Body of pancreas (tissue), 4 donors: ENCODE data around the gene CFAP61. TPM values are rescaled to one million over a fixed set of nuclear protein-coding genes. Genes with fewer than 3 reads are reported as not detected.
A peak's percentile ranks its signal among the peaks of the same experiment; 100 is the strongest.

Experiments used
- ATAC-seq: fragments of 150-250 bp; one replicate; pipeline ENCODE4 v1.9.1; 2016
- DNase-seq, 4 donors: peaks; one replicate each; pipeline ENCODE4 v3.0.0-alpha.2; 2019
- H3K27ac ChIP-seq, 4 donors: fragments of 200-600 bp; sonication (generic); 1 replicate in 3 of 4; 2 replicates in 1 of 4; pipeline versions ENCODE4 v1.5.1 to v1.6.1; 2016 to 2019; ENCODE audit warnings: mild to moderate bottlenecking in 1 of 4, mixed read lengths in 1 of 4, moderate library complexity in 1 of 4
- H3K27me3 ChIP-seq, 2 donors: fragments of 200-600 bp; sonication (generic); one replicate each; pipeline ENCODE4 v1.6.0; 2016; ENCODE audit warnings: mild to moderate bottlenecking in 1 of 2
- H3K36me3 ChIP-seq, 2 donors: fragments of 200-600 bp; sonication (generic); replicated peaks in 1 of 2; 2 replicates each; pipeline ENCODE4 v1.5.1; 2016; ENCODE audit warnings: low read depth in 2 of 2; ENCODE audit not compliant: insufficient read depth in 1 of 2
- H3K4me1 ChIP-seq: fragments of 200-600 bp; sonication (generic); one replicate; pipeline ENCODE4 v1.6.0; 2016
- H3K4me3 ChIP-seq, 2 donors: fragments of 200-600 bp; sonication (generic); 1 replicate in 1 of 2; 2 replicates in 1 of 2; pipeline ENCODE4 v1.5.1; 2016 to 2019
- H3K9me3 ChIP-seq, 3 donors: fragments of 200-600 bp; sonication (generic); 1 replicate in 2 of 3; 2 replicates in 1 of 3; pipeline ENCODE4 v1.5.1; 2016
- POLR2A ChIP-seq, 3 donors: fragments of 450-650 bp; IDR thresholded peaks; one replicate each; pipeline ENCODE4 v1.6.1; 2016; ENCODE audit warnings: antibody characterized with exemption in 3 of 3, mild to moderate bottlenecking in 2 of 3
- WGBS, 2 donors: methylation state at CpG; one replicate each; pipeline ENCODE4 v1.1.5; 2017; 5-methylcytosine and 5-hydroxymethylcytosine counted together
- intact Hi-C: fragments of 100-400 bp; cut with DNase I; formaldehyde crosslinking; loops from one replicate; pipeline ENCODE4 v1.15.1; 2023
- total RNA-seq, 2 donors: library from RNA; depleted of rRNA; stranded (reverse); fragments of >200 nt; gene quantifications; one replicate each; pipeline ENCODE4 v1.1.0, GENCODE V29; 2016
- TF ChIP-seq, protein P1 (sequence below), 7 experiments: fragments of 450-650 bp in 4 of 7; fragments of 200-600 bp in 3 of 7; sonication (generic) in 3 of 7; IDR thresholded peaks; one replicate each; pipeline ENCODE4 v1.5.1; 2016 to 2019; ENCODE audit warnings: antibody characterized with exemption in 7 of 7

The CFAP61 gene
- total RNA-seq, 2 donors from 2014 or later: 0.52 TPM; not detected in 1

DNA sequence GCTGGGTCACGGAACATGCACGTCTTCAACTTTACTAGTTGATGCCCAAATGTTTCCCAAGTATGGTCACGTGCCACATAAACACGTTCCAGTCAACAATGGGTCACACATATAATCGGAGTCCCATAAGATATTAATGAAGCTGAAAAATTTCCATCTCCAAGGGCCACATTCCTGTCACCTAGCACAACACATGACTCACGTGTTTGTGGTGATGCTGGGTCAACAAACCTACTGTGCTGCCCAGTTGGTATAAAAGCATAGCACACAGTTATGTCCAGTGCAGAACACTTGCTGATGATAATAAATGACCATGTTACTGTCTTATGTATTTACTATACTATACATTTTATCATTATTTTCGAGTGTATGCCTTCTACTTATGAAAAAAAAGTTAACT is 247.6 kb downstream of the CFAP61 start:
- intact Hi-C loops: no loop called here
- H3K36me3 ChIP-seq: no peaks in the 10 kb centered on the region
- no peaks in the 10 kb centered on the region for H3K4me1 ChIP-seq

DNA sequence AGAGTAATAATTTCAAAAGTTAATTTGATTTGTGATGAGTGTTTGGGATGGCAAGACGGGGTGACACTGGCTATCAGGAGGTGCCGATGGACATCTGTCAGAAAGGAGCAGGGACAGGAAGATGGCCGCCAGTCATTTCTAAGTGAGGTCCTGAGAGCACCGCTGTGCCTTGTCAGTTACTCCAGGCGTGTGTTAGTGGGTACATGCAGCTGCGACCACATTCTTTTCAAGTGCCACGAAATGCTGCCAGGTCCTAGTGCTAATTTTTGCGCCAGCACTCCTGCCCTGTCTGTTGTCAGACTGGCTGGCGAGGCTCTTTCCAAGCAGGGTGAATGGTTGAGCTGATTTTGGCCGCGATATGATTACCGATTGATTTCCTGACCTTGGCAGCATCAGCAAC is 251.0 kb downstream of the CFAP61 start:
- Histone ChIP-seq H3K27ac (no peak overlapping the region), H3K36me3 (no peaks in the 10 kb centered on the region), H3K4me1 (no peaks in the 10 kb centered on the region), H3K4me3 (no peak overlapping the region), H3K27me3 (no peaks in the 10 kb centered on the region), H3K9me3 (no peaks in the 10 kb centered on the region)
- DNase-seq: no peak
- WGBS, 2 donors: 81 to 84% methylated on average over 12 of the region's 12 CpGs
- TF ChIP-seq POLR2A (IDR thresholded peaks at IDR 0.05): no peak
- TF ChIP-seq, protein P1, sequence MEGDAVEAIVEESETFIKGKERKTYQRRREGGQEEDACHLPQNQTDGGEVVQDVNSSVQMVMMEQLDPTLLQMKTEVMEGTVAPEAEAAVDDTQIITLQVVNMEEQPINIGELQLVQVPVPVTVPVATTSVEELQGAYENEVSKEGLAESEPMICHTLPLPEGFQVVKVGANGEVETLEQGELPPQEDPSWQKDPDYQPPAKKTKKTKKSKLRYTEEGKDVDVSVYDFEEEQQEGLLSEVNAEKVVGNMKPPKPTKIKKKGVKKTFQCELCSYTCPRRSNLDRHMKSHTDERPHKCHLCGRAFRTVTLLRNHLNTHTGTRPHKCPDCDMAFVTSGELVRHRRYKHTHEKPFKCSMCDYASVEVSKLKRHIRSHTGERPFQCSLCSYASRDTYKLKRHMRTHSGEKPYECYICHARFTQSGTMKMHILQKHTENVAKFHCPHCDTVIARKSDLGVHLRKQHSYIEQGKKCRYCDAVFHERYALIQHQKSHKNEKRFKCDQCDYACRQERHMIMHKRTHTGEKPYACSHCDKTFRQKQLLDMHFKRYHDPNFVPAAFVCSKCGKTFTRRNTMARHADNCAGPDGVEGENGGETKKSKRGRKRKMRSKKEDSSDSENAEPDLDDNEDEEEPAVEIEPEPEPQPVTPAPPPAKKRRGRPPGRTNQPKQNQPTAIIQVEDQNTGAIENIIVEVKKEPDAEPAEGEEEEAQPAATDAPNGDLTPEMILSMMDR (IDR thresholded peaks at IDR 0.05): no peak
- intact Hi-C loops: no loop called here
- no peak for ATAC-seq

More for the DNA sequence above, 247.6 kb downstream of the CFAP61 start:
- H3K9me3 ChIP-seq: no peaks in the 10 kb centered on the region
- DNase-seq (no peak), ATAC-seq (no peak)
- H3K4me3 ChIP-seq: no peak overlapping the region
- H3K27ac ChIP-seq: no peak overlapping the region
- 62 to 68% methylated on average over 7 of the region's 7 CpGs for WGBS, 2 donors
- TF ChIP-seq, protein P1 (IDR thresholded peaks at IDR 0.05): no peak
- no peak for TF ChIP-seq POLR2A (IDR thresholded peaks at IDR 0.05)
- no peaks in the 10 kb centered on the region for H3K27me3 ChIP-seq

DNA sequence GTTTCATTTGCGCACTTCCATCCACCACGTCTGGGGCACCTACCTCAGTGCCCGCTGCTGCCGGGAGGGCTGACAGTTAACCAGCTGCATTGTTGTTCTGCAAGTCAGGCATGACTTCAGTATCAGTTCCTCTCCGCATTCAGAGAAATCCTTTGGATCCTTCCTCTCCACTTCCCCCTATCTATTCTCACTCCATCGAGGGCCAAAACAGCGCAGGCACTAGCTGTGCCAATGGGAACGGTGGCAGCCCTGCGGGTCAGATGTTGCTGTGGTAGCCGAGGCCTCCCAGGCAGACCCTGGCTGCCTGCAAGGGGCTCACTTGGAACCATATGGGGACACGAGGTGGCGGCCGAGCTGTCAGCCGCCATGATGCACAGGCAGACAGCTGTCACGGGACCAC is 251.4 kb downstream of the CFAP61 start:
- Histone ChIP-seq H3K9me3 (no peaks in the 10 kb centered on the region), H3K36me3 (no peaks in the 10 kb centered on the region), H3K4me3 (no peak overlapping the region), H3K27me3 (no peaks in the 10 kb centered on the region), H3K27ac (no peak overlapping the region), H3K4me1 (no peaks in the 10 kb centered on the region)
- intact Hi-C loops: no loop called here
- 84 to 88% methylated on average over 15 of the region's 15 CpGs for WGBS, 2 donors
- no peak for ATAC-seq
- peak in 1 of 4 donors; percentile 17 for DNase-seq
- TF ChIP-seq, protein P1 (IDR thresholded peaks at IDR 0.05): no peak
- no peak for TF ChIP-seq POLR2A (IDR thresholded peaks at IDR 0.05)

DNA sequence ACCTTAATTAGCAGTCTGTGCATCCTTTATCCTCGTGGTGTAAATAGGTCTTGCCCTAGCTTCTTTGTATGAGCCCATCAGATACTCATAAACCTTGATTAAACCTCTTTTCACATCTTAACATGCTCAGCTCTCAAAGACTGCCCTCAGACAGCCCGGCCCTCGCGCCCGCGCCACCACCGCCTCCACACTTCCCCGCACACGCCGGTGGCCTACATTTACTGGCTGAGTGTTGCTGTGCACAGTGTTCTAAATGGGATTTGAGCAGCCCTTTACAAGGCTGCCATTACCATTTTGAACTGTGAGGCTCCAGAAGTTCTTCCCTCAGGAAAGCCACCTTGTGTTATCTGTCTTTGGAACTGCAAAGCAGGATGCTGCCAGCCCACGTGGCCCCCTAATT is 252.6 kb downstream of the CFAP61 start:
- H3K27ac ChIP-seq: no peak overlapping the region
- H3K9me3 ChIP-seq: no peaks in the 10 kb centered on the region
- ATAC-seq (no peak), DNase-seq (no peak)
- intact Hi-C loops: no loop called here
- H3K4me1 ChIP-seq: no peaks in the 10 kb centered on the region
- H3K36me3 ChIP-seq: no peaks in the 10 kb centered on the region
- TF ChIP-seq POLR2A (IDR thresholded peaks at IDR 0.05): no peak
- TF ChIP-seq, protein P1 (IDR thresholded peaks at IDR 0.05): no peak
- no peaks in the 10 kb centered on the region for H3K27me3 ChIP-seq
- 77 to 88% methylated on average over 11 of the region's 11 CpGs for WGBS, 2 donors
- no peak overlapping the region for H3K4me3 ChIP-seq

DNA sequence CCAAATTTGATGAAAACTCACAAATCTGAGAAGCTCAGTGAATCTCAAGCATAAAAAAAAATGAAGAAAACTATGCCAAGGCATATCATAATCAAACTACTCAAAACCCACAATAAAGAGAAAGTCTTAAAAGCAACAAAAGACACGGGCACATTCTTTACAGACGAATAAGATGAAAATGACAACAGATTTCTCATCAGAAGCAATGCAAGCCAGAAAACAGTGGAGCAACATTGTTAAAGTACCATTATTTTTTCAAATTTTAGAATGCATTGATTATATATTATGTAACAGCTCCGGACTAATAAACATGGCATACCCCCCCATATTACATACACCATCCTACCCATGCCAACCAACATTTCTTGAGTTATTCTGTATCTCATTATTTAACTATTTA is 260.2 kb downstream of the CFAP61 start:
- Histone ChIP-seq H3K4me3 (no peak overlapping the region), H3K36me3 (no peaks in the 10 kb centered on the region), H3K4me1 (peaks cover 5% of the 10 kb centered on the region), H3K9me3 (no peaks in the 10 kb centered on the region), H3K27ac (no peak overlapping the region), H3K27me3 (no peaks in the 10 kb centered on the region)
- no peak for ATAC-seq
- DNase-seq: no peak
- intact Hi-C loops: no loop called here
- TF ChIP-seq, protein P1 (IDR thresholded peaks at IDR 0.05): no peak
- TF ChIP-seq POLR2A (IDR thresholded peaks at IDR 0.05): no peak
- 87 to 93% methylated on average over 3 of the region's 3 CpGs for WGBS, 2 donors
